NOMO-1 (cell line): ENCODE measurements around the gene PSD2.
"Not testable (repeated sequence)": the region's sequence is repeated elsewhere in the genome, so short reads cannot be mapped to it uniquely, and the experiment has no call there.

ENCODE experiments used
- DNase-seq, 2 experiments: peaks; one replicate each; lab custom pipeline; 2025; ENCODE audit not compliant: unreplicated experiment in 2 of 2; lab: John Stamatoyannopoulos, UW

The PSD2 gene

GRCh38 chr5:139789116-139789844, 6.3 kb upstream of the PSD2 start:
- DNase-seq: no peak

- no peak for DNase-seq
Observed at GRCh38 chr5:139789845-139790189, 5.8 kb upstream of the PSD2 start.

GRCh38 chr5:139792218-139792617, 3.4 kb upstream of the PSD2 start:
- no peak for DNase-seq

GRCh38 chr5:139792655-139793054, 3.0 kb upstream of the PSD2 start:
- not testable (repeated sequence) for DNase-seq

- no peak for DNase-seq
Observed at GRCh38 chr5:139794067-139794846, 1.4 kb upstream of the PSD2 start.

- DNase-seq: no peak
Observed at GRCh38 chr5:139796061-139796806, 626 bp downstream of the PSD2 start.

GRCh38 chr5:139797335-139797734, 1.7 kb downstream of the PSD2 start:
- no peak for DNase-seq

GRCh38 chr5:139797856-139798510, 2.4 kb downstream of the PSD2 start:
- DNase-seq: no peak

- DNase-seq: no peak
Observed at GRCh38 chr5:139798883-139799282, 3.3 kb downstream of the PSD2 start.

GRCh38 chr5:139799359-139799758, 3.8 kb downstream of the PSD2 start:
- no peak for DNase-seq

- no peak for DNase-seq
Observed at GRCh38 chr5:139803978-139804377, 8.4 kb downstream of the PSD2 start.

GRCh38 chr5:139804800-139805397, 9.3 kb downstream of the PSD2 start:
- DNase-seq: no peak

- DNase-seq: no peak
Observed at GRCh38 chr5:139805545-139805944, 9.9 kb downstream of the PSD2 start.

GRCh38 chr5:139806111-139806510, 10.5 kb downstream of the PSD2 start:
- DNase-seq: no peak

GRCh38 chr5:139806726-139807646, 11.4 kb downstream of the PSD2 start:
- DNase-seq: no peak

- no peak for DNase-seq
Observed at GRCh38 chr5:139807647-139808030, 12.0 kb downstream of the PSD2 start.

GRCh38 chr5:139808481-139809330, 13.1 kb downstream of the PSD2 start:
- peak; percentile 18 to 25 for DNase-seq

- DNase-seq: no peak
Observed at GRCh38 chr5:139809331-139809810, 13.8 kb downstream of the PSD2 start.
